Measurements from ENCODE around the gene SYT3. TPM values are rescaled to one million over a fixed set of nuclear protein-coding genes. Genes with fewer than 3 reads are reported as not detected.

SYT3 gene
- total and polyA plus RNA-seq, 4 donors, result not detected

- Histone ChIP-seq H3K4me1 (ENCODE audit: control insufficient read depth in 4 of 4, insufficient read depth in 4 of 4, low read length in 3 of 4) (no peaks in the 10 kb centered on the region), H3K9ac (ENCODE audit: low read depth in 1 of 2, low read length in 2 of 2) (no peak overlapping the region), H3K27ac (ENCODE audit: low read depth in 1 of 2, low read length in 2 of 2) (no peak overlapping the region), H3K36me3 (ENCODE audit: control insufficient read depth in 4 of 4, insufficient read depth in 3 of 4, low read depth in 1 of 4, low read length in 3 of 4) (no peaks in the 10 kb centered on the region), H3K27me3 (ENCODE audit: control insufficient read depth in 4 of 4, insufficient read depth in 4 of 4, low read length in 3 of 4) (peaks cover 0 to 9% (median under 1%) of the 10 kb centered on the region in 4 donors), H3K9me3 (ENCODE audit: control insufficient read depth in 4 of 4, low read length in 3 of 4) (no peaks in the 10 kb centered on the region), H3K4me3 (ENCODE audit: low read depth in 1 of 3, low read length in 3 of 3) (no peak overlapping the region)
- no peak for DNase-seq (ENCODE audit: low spot score)
- 60% methylated on average over 10 of the region's 10 CpGs for WGBS
- TF ChIP-seq HNF4G (IDR thresholded peaks at IDR 0.05) (no peak), REST (IDR thresholded peaks at IDR 0.05) (no peak), MAX (IDR thresholded peaks at IDR 0.05) (no peak), FOXA1 (IDR thresholded peaks at IDR 0.05) (no peak), ZBTB33 (IDR thresholded peaks at IDR 0.05) (no peak), EGR1 (IDR thresholded peaks at IDR 0.05; ENCODE audit: low read depth in 2 of 2) (no peak), HNF4A (conservative IDR thresholded peaks at IDR 0.05) (no peak), RAD21 (IDR thresholded peaks at IDR 0.05) (no peak), RXRA (IDR thresholded peaks at IDR 0.05) (no peak), TAF1 (conservative IDR thresholded peaks at IDR 0.05) (no peak), FOXA2 (IDR thresholded peaks at IDR 0.05) (no peak), SP1 (IDR thresholded peaks at IDR 0.05) (no peak), YY1 (IDR thresholded peaks at IDR 0.05) (no peak), JUND (IDR thresholded peaks at IDR 0.05) (no peak), NR2F2 (IDR thresholded peaks at IDR 0.05) (no peak)
- TF ChIP-seq, protein P1, sequence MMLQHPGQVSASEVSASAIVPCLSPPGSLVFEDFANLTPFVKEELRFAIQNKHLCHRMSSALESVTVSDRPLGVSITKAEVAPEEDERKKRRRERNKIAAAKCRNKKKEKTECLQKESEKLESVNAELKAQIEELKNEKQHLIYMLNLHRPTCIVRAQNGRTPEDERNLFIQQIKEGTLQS (IDR thresholded peaks at IDR 0.05), result no peak
- TF ChIP-seq, protein P2, sequence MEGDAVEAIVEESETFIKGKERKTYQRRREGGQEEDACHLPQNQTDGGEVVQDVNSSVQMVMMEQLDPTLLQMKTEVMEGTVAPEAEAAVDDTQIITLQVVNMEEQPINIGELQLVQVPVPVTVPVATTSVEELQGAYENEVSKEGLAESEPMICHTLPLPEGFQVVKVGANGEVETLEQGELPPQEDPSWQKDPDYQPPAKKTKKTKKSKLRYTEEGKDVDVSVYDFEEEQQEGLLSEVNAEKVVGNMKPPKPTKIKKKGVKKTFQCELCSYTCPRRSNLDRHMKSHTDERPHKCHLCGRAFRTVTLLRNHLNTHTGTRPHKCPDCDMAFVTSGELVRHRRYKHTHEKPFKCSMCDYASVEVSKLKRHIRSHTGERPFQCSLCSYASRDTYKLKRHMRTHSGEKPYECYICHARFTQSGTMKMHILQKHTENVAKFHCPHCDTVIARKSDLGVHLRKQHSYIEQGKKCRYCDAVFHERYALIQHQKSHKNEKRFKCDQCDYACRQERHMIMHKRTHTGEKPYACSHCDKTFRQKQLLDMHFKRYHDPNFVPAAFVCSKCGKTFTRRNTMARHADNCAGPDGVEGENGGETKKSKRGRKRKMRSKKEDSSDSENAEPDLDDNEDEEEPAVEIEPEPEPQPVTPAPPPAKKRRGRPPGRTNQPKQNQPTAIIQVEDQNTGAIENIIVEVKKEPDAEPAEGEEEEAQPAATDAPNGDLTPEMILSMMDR (IDR thresholded peaks at IDR 0.05; ENCODE audit: low read depth, low read length, missing input control), result no peak
Measured at GRCh38 chr19:50647879-50648615, 8.4 kb upstream of the SYT3 start.
